Measurements from ENCODE around the gene SPDEF.
A peak's percentile ranks its signal among the peaks of the same experiment; 100 is the strongest.

Gene SPDEF

GRCh38 chr6:34556031-34556471 lies at the start of gene SPDEF:
Gene SPDEF, minus strand, starts transcription at chr6:34556329. Its CDS starts 11,874 bp downstream, at chr6:34544455.
- no peak within 1 kb of the TSS for H3K4me3 ChIP-seq
- H3K27ac ChIP-seq, result no peak within 1 kb of the TSS
- DNase-seq (ENCODE audit: low spot score), result no peak
- TF ChIP-seq, protein P1, sequence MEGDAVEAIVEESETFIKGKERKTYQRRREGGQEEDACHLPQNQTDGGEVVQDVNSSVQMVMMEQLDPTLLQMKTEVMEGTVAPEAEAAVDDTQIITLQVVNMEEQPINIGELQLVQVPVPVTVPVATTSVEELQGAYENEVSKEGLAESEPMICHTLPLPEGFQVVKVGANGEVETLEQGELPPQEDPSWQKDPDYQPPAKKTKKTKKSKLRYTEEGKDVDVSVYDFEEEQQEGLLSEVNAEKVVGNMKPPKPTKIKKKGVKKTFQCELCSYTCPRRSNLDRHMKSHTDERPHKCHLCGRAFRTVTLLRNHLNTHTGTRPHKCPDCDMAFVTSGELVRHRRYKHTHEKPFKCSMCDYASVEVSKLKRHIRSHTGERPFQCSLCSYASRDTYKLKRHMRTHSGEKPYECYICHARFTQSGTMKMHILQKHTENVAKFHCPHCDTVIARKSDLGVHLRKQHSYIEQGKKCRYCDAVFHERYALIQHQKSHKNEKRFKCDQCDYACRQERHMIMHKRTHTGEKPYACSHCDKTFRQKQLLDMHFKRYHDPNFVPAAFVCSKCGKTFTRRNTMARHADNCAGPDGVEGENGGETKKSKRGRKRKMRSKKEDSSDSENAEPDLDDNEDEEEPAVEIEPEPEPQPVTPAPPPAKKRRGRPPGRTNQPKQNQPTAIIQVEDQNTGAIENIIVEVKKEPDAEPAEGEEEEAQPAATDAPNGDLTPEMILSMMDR (IDR thresholded peaks at IDR 0.05), result no peak

GRCh38 chr6:34603707-34604106 lies 47.6 kb upstream of the SPDEF start:
- Histone ChIP-seq H3K27ac (no peak overlapping the region), H3K4me3 (no peak overlapping the region)
- TF ChIP-seq, protein P1 (IDR thresholded peaks at IDR 0.05), result no peak
- no peak for DNase-seq (ENCODE audit: low spot score)

DNA sequence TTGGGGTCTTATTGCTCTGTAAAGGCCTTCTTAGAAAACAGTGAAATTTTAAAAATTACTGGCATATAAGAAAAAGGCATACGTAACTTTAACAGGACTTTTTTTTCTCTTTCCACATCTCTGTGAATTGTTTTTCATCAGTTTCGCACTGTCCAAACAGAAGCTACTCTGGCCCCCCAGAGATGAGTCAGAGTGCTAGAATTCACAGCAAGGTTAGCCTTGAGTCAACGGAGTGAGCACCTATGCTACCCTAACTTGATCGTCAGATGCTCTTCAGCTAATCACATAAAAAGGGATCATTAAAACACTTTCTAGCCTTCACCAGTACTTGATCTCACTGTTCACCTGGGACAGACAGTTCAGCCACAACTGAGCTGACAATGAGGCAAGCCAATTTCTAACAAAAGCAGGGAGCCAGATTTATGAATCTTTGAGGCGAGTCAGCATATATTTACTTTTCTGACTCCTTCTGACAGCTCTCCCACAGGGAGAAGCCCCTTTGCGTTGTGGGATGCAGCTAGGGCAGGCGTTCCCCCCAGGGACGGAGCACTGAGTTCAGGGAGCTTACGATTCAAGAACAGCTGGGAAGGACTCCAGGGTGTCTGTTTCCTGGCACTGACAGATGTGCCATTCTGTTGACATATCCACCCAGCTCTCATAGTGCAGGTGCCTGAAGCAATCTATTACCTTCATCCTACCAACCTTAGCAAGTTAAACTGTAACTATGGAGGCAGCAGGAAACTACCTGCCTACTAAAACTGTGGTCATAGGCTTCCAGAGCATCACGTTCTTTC lies 46.4 kb upstream of the SPDEF start:
- DNase-seq (ENCODE audit: low spot score), result no peak

GRCh38 chr6:34601706-34602105 lies 45.6 kb upstream of the SPDEF start:
- no peak overlapping the region for H3K4me3 ChIP-seq
- H3K27ac ChIP-seq, result no peak overlapping the region
- DNase-seq (ENCODE audit: low spot score), result no peak
- TF ChIP-seq, protein P1 (IDR thresholded peaks at IDR 0.05), result no peak

More for the DNA sequence above, 46.4 kb upstream of the SPDEF start:
- no peak overlapping the region for H3K27ac ChIP-seq
- TF ChIP-seq, protein P1 (IDR thresholded peaks at IDR 0.05), result no peak
- no peak overlapping the region for H3K4me3 ChIP-seq

- no peak for DNase-seq (ENCODE audit: low spot score)
- H3K4me3 ChIP-seq, result no peak overlapping the region
- H3K27ac ChIP-seq, result no peak overlapping the region
- TF ChIP-seq, protein P1 (IDR thresholded peaks at IDR 0.05), result no peak
Measured at GRCh38 chr6:34600796-34601195, 44.7 kb upstream of the SPDEF start.

DNA sequence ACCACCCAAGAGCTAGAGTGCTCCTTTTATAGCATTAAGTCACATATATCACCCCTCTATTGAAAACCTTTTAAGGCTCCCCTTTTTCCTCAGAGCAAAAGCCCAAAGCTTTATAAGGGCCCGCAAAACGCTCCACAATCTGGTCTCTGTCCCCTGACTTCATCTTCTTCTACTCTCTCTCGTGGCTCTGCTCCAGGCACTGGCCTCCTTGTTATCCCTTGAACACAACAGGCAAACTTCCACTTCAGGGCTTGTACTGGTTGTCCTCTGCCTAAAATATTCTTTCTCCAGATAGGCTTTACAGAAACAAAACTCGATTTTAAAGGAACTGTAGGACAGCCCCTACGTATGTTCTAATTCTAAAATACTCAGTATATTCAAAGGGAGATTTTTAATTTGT lies 44.0 kb upstream of the SPDEF start:
- no peak for DNase-seq (ENCODE audit: low spot score)
- TF ChIP-seq, protein P1 (IDR thresholded peaks at IDR 0.05), result no peak
- Histone ChIP-seq H3K27ac (no peak overlapping the region), H3K4me3 (no peak overlapping the region)

DNA sequence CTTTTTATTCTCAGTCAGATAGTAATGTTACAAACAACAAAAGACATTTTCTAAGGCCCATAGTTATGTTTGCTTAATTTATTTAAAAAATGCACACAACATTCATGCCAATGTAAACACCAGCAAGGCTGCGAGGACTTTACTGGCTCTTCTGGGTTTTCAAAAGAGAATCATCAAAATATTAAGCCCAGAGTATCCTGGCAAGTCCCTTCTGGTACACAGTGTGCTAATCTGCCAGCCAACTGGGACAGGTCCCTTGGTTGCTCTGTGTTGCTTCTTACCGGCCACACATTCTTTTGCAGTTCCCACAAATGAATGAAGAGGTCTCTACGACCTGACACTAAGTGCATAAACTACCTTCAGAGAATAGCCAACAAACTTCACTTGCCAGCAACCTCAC lies 42.6 kb upstream of the SPDEF start:
- peak overlapping the region; percentile 3 for H3K4me3 ChIP-seq
- DNase-seq (ENCODE audit: low spot score), result no peak
- TF ChIP-seq, protein P1 (IDR thresholded peaks at IDR 0.05), result no peak
- peak overlapping the region in 1 of 2 donors; percentile 35 for H3K27ac ChIP-seq
